HCT116 (cell line): ENCODE data around the gene POLK. TPM values are rescaled to one million over a fixed set of nuclear protein-coding genes. Genes with fewer than 3 reads are reported as not detected.

ENCODE experiments used
- ATAC-seq: fragments of 200-7000 bp; cut with Tn5 transposase; 2 replicates; pipeline ENCODE4 v1.9.1; 2020; ENCODE audit warnings: mild to moderate bottlenecking, moderate library complexity
- BruUV-seq: library from RNA; stranded (reverse); fragments of 400-500 nt; replicated peaks from 2 replicates; lab custom pipeline; 2021; lab: Mats Ljungman, UMichigan
- CTCF ChIA-PET: fragments of 300-600 bp; sonication (Branson Sonifier 250); formaldehyde crosslinking; loops from one replicate; lab custom pipeline; 2021; ENCODE audit warnings: antibody characterized with exemption; lab: Charles Lee
- POLR2A ChIA-PET: fragments of 300-600, 350-600 bp; sonication (Branson Sonifier 250); formaldehyde crosslinking; loops from one replicate; lab custom pipeline; 2021; ENCODE audit warnings: antibody characterized with exemption; lab: Charles Lee
- RAD21 ChIA-PET, 2 experiments: fragments of 300-600 bp; sonication (Branson Sonifier 250); formaldehyde crosslinking; loops; one replicate each; lab custom pipeline; 2023; ENCODE audit warnings: low total read pairs in 2 of 2; ENCODE audit not compliant: uncharacterized antibody in 2 of 2, unreplicated experiment in 2 of 2, low non-redundant PET in 1 of 2; lab: Charles Lee
- DNase-seq: peaks from one replicate; pipeline ENCODE4 v3.0.0-alpha.2; 2010; ENCODE audit warnings: low read depth, low spot score
- H2AFZ ChIP-seq: fragments of 200-600 bp; shearing (Covaris generic), sonication (generic); 2 replicates; pipeline ENCODE4 v1.6.1; 2017; ENCODE audit warnings: low read depth, mixed run types, mixed read lengths, antibody characterized with exemption, low read length; ENCODE audit not compliant: poor library complexity, severe bottlenecking
- H3K27ac ChIP-seq: 2 replicates; pipeline ENCODE4 v1.5.1; 2012; ENCODE audit warnings: low read depth, low read length
- H3K27me3 ChIP-seq: fragments of 200-600 bp; sonication (generic); 2 replicates; pipeline ENCODE4 v1.6.1; 2016; ENCODE audit warnings: mixed run types, low read length, mixed read lengths; ENCODE audit not compliant: insufficient read depth
- H3K36me3 ChIP-seq, 2 experiments: fragments of 200-500 bp in 1 of 2; fragments of 200-600 bp in 1 of 2; sonication (Bioruptor generic) in 1 of 2; sonication (generic) in 1 of 2; 2 replicates each; pipeline versions ENCODE4 v1.5.1 to v1.6.1; 2014 to 2016; ENCODE audit warnings: low read length in 2 of 2, inconsistent platforms in 1 of 2, mixed read lengths in 1 of 2, mixed run types in 1 of 2; ENCODE audit not compliant: insufficient read depth in 2 of 2, control insufficient read depth in 1 of 2
- H3K4me1 ChIP-seq, 2 experiments: fragments of 200-600 bp in 1 of 2; sonication (generic) in 1 of 2; 2 replicates each; pipeline versions ENCODE4 v1.5.1 to v1.6.1; 2012 to 2017; ENCODE audit warnings: low read length in 2 of 2, inconsistent platforms in 1 of 2, mild to moderate bottlenecking in 1 of 2, mixed read lengths in 1 of 2, mixed run types in 1 of 2, moderate library complexity in 1 of 2; ENCODE audit not compliant: insufficient read depth in 2 of 2, control insufficient read depth in 1 of 2
- H3K4me2 ChIP-seq: fragments of 200-600 bp; sonication (generic); 2 replicates; pipeline ENCODE4 v1.6.1; 2017; ENCODE audit warnings: mixed run types, low read length, mixed read lengths
- H3K4me3 ChIP-seq, 2 experiments: fragments of 200-600 bp in 1 of 2; sonication (generic) in 1 of 2; replicated peaks in 1 of 2; 2 replicates each; pipeline ENCODE4 v1.5.1; 2011 to 2016; ENCODE audit warnings: low read length in 2 of 2, control low read depth in 1 of 2, low read depth in 1 of 2, mild to moderate bottlenecking in 1 of 2, mixed read lengths in 1 of 2, mixed run types in 1 of 2
- H3K79me2 ChIP-seq: fragments of 200-600 bp; sonication (generic); 2 replicates; pipeline ENCODE4 v1.6.1; 2017; ENCODE audit warnings: mild to moderate bottlenecking, mixed run types, low read length, moderate library complexity, mixed read lengths; ENCODE audit not compliant: insufficient read depth
- H3K9ac ChIP-seq: fragments of 200-600 bp; sonication (generic); 2 replicates; pipeline ENCODE4 v1.6.1; 2016; ENCODE audit warnings: low read length, mixed read lengths
- H3K9me2 ChIP-seq: fragments of 200-600 bp; sonication (generic), shearing (Covaris generic); 2 replicates; pipeline ENCODE4 v1.6.1; 2017; ENCODE audit warnings: mixed run types, mild to moderate bottlenecking, moderate library complexity; ENCODE audit not compliant: insufficient read depth
- H3K9me3 ChIP-seq, 2 experiments: fragments of 200-500 bp in 1 of 2; fragments of 200-600 bp in 1 of 2; sonication (Bioruptor generic) in 1 of 2; sonication (generic) in 1 of 2; 2 replicates each; pipeline ENCODE4 v1.6.1; 2014 to 2017; ENCODE audit warnings: low read length in 2 of 2, mixed read lengths in 2 of 2, inconsistent platforms in 1 of 2, low read depth in 1 of 2, mild to moderate bottlenecking in 1 of 2, mixed run types in 1 of 2, moderate library complexity in 1 of 2; ENCODE audit not compliant: control insufficient read depth in 1 of 2, insufficient read depth in 1 of 2
- H4K20me1 ChIP-seq: fragments of 200-600 bp; sonication (generic), shearing (Covaris generic); 2 replicates; pipeline ENCODE4 v1.6.1; 2017; ENCODE audit warnings: mixed run types, mild to moderate bottlenecking, moderate library complexity; ENCODE audit not compliant: insufficient read depth
- EGR1 ChIP-seq: IDR thresholded peaks from 2 replicates; pipeline ENCODE4 v1.6.1; 2012; ENCODE audit warnings: low read depth
- EZH2 ChIP-seq: fragments of 200-600 bp; sonication (generic); IDR thresholded peaks from 2 replicates; pipeline ENCODE4 v1.6.1; 2017; ENCODE audit warnings: antibody characterized with exemption, mixed run types
- POLR2A ChIP-seq: IDR thresholded peaks from 2 replicates; pipeline ENCODE4 v1.7.0; 2011; ENCODE audit warnings: borderline replicate concordance; ENCODE audit not compliant: insufficient read depth, insufficient read length; ENCODE audit errors: extremely low read depth
- SIN3A ChIP-seq: IDR thresholded peaks from 2 replicates; pipeline ENCODE4 v1.6.1; 2012; ENCODE audit warnings: low read depth
- SP1 ChIP-seq: IDR thresholded peaks from 2 replicates; pipeline ENCODE4 v1.6.1; 2012; ENCODE audit warnings: low read depth
- SRF ChIP-seq: IDR thresholded peaks from 2 replicates; pipeline ENCODE4 v1.6.1; 2012; ENCODE audit warnings: low read depth
- YY1 ChIP-seq: IDR thresholded peaks from 2 replicates; pipeline ENCODE4 v1.6.1; 2011; ENCODE audit warnings: low read length, low read depth, moderate library complexity, mild to moderate bottlenecking; ENCODE audit not compliant: insufficient replicate concordance; ENCODE audit errors: extremely low read depth
- intact Hi-C: fragments of 100-400 bp; cut with micrococcal nuclease; formaldehyde crosslinking; loops from 2 replicates; pipeline ENCODE4 v1.10.0; 2022
- total RNA-seq: library from RNA; stranded (reverse); gene quantifications from one replicate; pipeline ENCODE4 v1.2.1, GENCODE V29; 2021; ENCODE audit not compliant: unreplicated experiment
- TF ChIP-seq, protein P1 (sequence below): IDR thresholded peaks from 2 replicates; pipeline ENCODE4 v1.6.1; 2011; ENCODE audit warnings: mild to moderate bottlenecking, low read length, moderate library complexity; ENCODE audit not compliant: insufficient replicate concordance; ENCODE audit errors: extremely low read depth
- TF ChIP-seq, protein P2 (sequence below): IDR thresholded peaks from 2 replicates; pipeline ENCODE4 v1.6.1; 2012; ENCODE audit warnings: low read depth
- TF ChIP-seq, protein P3 (sequence below): IDR thresholded peaks from 2 replicates; pipeline ENCODE4 v1.6.1; 2012

Gene POLK
- total RNA-seq, 1 experiment from 2014 or later = 17.3 TPM

DNA sequence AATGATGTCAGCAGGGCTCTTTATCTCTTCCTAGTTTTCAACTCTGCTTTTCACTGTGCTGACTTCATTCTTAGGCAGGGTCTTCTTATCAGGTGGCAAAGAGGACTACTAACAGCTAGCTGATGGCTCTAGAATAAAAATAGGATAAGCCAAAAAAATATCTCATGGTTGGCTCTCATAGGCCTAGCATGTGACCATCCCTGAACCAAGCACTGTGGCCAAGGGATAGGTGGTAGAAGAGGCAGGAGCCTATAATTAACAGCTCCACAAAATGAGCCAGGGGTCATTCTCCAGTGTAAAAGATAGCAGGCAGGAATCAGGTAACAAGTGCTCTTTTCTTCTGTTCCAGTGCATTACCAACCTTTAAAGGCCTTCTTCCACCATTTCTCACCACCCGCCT is 120.6 kb downstream of the POLK start:
- CTCF ChIA-PET = no interaction called here
- H3K27ac ChIP-seq = no peak overlapping the region

More for the DNA sequence above, 120.6 kb downstream of the POLK start:
- Histone ChIP-seq H3K9me2 (no peaks in the 10 kb centered on the region), H3K27me3 (no peaks in the 10 kb centered on the region), H3K4me1 (no peaks in the 10 kb centered on the region), H3K36me3 (no peaks in the 10 kb centered on the region), H3K9me3 (no peaks in the 10 kb centered on the region), H2AFZ (no peak overlapping the region), H3K9ac (no peak overlapping the region), H3K79me2 (no peaks in the 10 kb centered on the region), H3K4me2 (no peak overlapping the region), H4K20me1 (no peaks in the 10 kb centered on the region), H3K4me3 (no peak overlapping the region)
- ChIA-PET RAD21 (no interaction called here), POLR2A (no interaction called here)
- no TSS peak for BruUV-seq
- no peak for TF ChIP-seq SP1
- TF ChIP-seq, protein P1, sequence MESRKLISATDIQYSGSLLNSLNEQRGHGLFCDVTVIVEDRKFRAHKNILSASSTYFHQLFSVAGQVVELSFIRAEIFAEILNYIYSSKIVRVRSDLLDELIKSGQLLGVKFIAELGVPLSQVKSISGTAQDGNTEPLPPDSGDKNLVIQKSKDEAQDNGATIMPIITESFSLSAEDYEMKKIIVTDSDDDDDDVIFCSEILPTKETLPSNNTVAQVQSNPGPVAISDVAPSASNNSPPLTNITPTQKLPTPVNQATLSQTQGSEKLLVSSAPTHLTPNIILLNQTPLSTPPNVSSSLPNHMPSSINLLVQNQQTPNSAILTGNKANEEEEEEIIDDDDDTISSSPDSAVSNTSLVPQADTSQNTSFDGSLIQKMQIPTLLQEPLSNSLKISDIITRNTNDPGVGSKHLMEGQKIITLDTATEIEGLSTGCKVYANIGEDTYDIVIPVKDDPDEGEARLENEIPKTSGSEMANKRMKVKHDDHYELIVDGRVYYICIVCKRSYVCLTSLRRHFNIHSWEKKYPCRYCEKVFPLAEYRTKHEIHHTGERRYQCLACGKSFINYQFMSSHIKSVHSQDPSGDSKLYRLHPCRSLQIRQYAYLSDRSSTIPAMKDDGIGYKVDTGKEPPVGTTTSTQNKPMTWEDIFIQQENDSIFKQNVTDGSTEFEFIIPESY = no peak
- TF ChIP-seq EGR1 = no peak
- no peak for TF ChIP-seq YY1
- TF ChIP-seq, protein P2, sequence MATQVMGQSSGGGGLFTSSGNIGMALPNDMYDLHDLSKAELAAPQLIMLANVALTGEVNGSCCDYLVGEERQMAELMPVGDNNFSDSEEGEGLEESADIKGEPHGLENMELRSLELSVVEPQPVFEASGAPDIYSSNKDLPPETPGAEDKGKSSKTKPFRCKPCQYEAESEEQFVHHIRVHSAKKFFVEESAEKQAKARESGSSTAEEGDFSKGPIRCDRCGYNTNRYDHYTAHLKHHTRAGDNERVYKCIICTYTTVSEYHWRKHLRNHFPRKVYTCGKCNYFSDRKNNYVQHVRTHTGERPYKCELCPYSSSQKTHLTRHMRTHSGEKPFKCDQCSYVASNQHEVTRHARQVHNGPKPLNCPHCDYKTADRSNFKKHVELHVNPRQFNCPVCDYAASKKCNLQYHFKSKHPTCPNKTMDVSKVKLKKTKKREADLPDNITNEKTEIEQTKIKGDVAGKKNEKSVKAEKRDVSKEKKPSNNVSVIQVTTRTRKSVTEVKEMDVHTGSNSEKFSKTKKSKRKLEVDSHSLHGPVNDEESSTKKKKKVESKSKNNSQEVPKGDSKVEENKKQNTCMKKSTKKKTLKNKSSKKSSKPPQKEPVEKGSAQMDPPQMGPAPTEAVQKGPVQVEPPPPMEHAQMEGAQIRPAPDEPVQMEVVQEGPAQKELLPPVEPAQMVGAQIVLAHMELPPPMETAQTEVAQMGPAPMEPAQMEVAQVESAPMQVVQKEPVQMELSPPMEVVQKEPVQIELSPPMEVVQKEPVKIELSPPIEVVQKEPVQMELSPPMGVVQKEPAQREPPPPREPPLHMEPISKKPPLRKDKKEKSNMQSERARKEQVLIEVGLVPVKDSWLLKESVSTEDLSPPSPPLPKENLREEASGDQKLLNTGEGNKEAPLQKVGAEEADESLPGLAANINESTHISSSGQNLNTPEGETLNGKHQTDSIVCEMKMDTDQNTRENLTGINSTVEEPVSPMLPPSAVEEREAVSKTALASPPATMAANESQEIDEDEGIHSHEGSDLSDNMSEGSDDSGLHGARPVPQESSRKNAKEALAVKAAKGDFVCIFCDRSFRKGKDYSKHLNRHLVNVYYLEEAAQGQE = no peak
- TF ChIP-seq, protein P3, sequence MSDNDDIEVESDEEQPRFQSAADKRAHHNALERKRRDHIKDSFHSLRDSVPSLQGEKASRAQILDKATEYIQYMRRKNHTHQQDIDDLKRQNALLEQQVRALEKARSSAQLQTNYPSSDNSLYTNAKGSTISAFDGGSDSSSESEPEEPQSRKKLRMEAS = no peak
- TF ChIP-seq SRF = no peak
- TF ChIP-seq EZH2 = no peak
- no peak for TF ChIP-seq POLR2A
- TF ChIP-seq SIN3A = no peak
- ATAC-seq (no peak), DNase-seq (no peak)
- intact Hi-C loops = no loop called here
